Uterus (tissue), 2 donors: Measurements from ENCODE around the gene CNOT2.

Source experiments
- CTCF ChIP-seq, 4 experiments: fragments of 200-600 bp in 2 of 4; fragments of 450-650 bp in 2 of 4; sonication (generic) in 2 of 4; IDR thresholded peaks; one replicate each; pipeline ENCODE4 v1.5.1; 2016 to 2019; ENCODE audit warnings: antibody characterized with exemption in 4 of 4, mild to moderate bottlenecking in 2 of 4, moderate library complexity in 1 of 4
- POLR2A ChIP-seq, 2 donors: fragments of 450-650 bp; IDR thresholded peaks; one replicate each; pipeline ENCODE4 v1.6.1; 2016; ENCODE audit warnings: antibody characterized with exemption in 2 of 2, mild to moderate bottlenecking in 1 of 2, moderate library complexity in 1 of 2

DNA sequence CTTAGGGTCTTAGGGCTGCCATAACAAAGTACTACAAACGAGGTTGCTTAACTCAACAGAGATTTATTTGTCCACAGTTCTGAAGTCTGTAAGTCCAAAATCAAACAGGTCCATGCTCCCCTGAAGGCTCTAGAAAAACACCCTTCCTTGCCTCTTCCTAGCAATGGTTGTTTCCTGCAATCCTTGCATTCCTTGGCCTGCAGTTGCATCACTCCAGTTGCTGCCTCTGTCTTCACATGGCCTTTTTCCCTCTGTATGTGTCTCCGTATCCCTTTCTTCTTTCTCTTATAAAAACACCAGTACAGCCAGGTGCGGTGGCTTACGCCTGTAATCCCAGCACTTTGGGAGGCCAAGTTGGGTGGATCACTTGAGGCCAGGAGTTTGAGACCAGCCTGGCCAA, 140.3 kb downstream of the CNOT2 start:
- TF ChIP-seq CTCF (IDR thresholded peaks at IDR 0.05) = no peak
- TF ChIP-seq POLR2A (IDR thresholded peaks at IDR 0.05) = no peak
